ENCODE data around the gene BTBD9. TPM values are rescaled to one million over a fixed set of nuclear protein-coding genes. Genes with fewer than 3 reads are reported as not detected.

The BTBD9 gene
- total and polyA plus RNA-seq, 4 donors, result 8.7 to 73.9 (median 28.3) TPM

- ATAC-seq (ENCODE audit: insufficient read depth, low FRiP score) (no peak), DNase-seq (no peak)
- H3K9ac ChIP-seq (ENCODE audit: insufficient read depth in 1 of 2, low read length in 2 of 2), result no peak overlapping the region
- no peaks in the 10 kb centered on the region for H3K27me3 ChIP-seq (ENCODE audit: control insufficient read depth in 3 of 3, insufficient read depth in 3 of 3, low read length in 2 of 3)
- 91 to 94% methylated on average over 7 of the region's 7 CpGs for WGBS, 2 donors
- no peak overlapping the region for H3K4me3 ChIP-seq
- no peaks in the 10 kb centered on the region for H3K36me3 ChIP-seq (ENCODE audit: control insufficient read depth in 4 of 4, insufficient read depth in 4 of 4, low read length in 4 of 4)
- peaks cover 0 to 7% (median 0%) of the 10 kb centered on the region in 5 donors for H3K4me1 ChIP-seq (ENCODE audit: control insufficient read depth in 5 of 5, insufficient read depth in 5 of 5, low read length in 5 of 5)
- TF ChIP-seq, protein P1, sequence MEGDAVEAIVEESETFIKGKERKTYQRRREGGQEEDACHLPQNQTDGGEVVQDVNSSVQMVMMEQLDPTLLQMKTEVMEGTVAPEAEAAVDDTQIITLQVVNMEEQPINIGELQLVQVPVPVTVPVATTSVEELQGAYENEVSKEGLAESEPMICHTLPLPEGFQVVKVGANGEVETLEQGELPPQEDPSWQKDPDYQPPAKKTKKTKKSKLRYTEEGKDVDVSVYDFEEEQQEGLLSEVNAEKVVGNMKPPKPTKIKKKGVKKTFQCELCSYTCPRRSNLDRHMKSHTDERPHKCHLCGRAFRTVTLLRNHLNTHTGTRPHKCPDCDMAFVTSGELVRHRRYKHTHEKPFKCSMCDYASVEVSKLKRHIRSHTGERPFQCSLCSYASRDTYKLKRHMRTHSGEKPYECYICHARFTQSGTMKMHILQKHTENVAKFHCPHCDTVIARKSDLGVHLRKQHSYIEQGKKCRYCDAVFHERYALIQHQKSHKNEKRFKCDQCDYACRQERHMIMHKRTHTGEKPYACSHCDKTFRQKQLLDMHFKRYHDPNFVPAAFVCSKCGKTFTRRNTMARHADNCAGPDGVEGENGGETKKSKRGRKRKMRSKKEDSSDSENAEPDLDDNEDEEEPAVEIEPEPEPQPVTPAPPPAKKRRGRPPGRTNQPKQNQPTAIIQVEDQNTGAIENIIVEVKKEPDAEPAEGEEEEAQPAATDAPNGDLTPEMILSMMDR (IDR thresholded peaks at IDR 0.05; ENCODE audit: control extremely low read depth, extremely low read depth), result no peak
- H3K9me3 ChIP-seq (ENCODE audit: control insufficient read depth in 4 of 4, insufficient read depth in 3 of 4, low read length in 3 of 4), result no peaks in the 10 kb centered on the region
- H3K27ac ChIP-seq (ENCODE audit: low read depth in 1 of 2, low read length in 1 of 2), result no peak overlapping the region
Observed at GRCh38 chr6:38487423-38487822, 152.3 kb downstream of the BTBD9 start.

- ATAC-seq (ENCODE audit: insufficient read depth, low FRiP score), result no peak
- WGBS, 2 donors, result 91 to 93% methylated on average over 1 of the region's 1 CpG
Observed at GRCh38 chr6:38485488-38485887, 154.2 kb downstream of the BTBD9 start.

DNA sequence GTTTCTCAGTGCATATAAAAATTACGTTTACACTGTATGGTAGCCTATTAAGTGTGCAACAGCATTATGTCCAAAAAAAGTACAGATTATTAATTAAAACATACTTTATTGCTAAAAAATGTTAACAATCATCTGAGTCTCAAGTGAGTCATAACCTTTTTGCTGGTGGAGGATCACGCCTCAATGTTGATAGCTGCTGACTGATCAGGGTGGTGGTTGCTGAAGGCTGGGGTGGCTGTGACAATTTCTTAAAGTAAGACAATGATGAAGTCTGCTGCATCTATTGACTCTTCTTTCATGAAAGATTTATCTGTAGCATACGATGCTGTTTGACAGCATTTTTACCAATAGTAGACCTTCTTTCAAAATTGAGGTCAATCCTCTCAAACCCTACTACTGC lies 155.1 kb downstream of the BTBD9 start:
- no peaks in the 10 kb centered on the region for H3K36me3 ChIP-seq (ENCODE audit: control insufficient read depth in 4 of 4, insufficient read depth in 4 of 4, low read length in 4 of 4)
- TF ChIP-seq, protein P1 (IDR thresholded peaks at IDR 0.05; ENCODE audit: control extremely low read depth, extremely low read depth), result no peak
- no peaks in the 10 kb centered on the region for H3K27me3 ChIP-seq (ENCODE audit: control insufficient read depth in 3 of 3, insufficient read depth in 3 of 3, low read length in 2 of 3)
- 95% methylated on average over 3 of the region's 3 CpGs for WGBS, 2 donors
- H3K4me3 ChIP-seq, result no peak overlapping the region
- H3K27ac ChIP-seq (ENCODE audit: low read depth in 1 of 2, low read length in 1 of 2), result no peak overlapping the region
- no peak for DNase-seq
- no peaks in the 10 kb centered on the region for H3K9me3 ChIP-seq (ENCODE audit: control insufficient read depth in 4 of 4, insufficient read depth in 3 of 4, low read length in 3 of 4)
- peaks cover 0 to 18% (median 3%) of the 10 kb centered on the region in 5 donors for H3K4me1 ChIP-seq (ENCODE audit: control insufficient read depth in 5 of 5, insufficient read depth in 5 of 5, low read length in 5 of 5)
- H3K9ac ChIP-seq (ENCODE audit: insufficient read depth in 1 of 2, low read length in 2 of 2), result no peak overlapping the region
- ATAC-seq (ENCODE audit: insufficient read depth, low FRiP score), result no peak

More at GRCh38 chr6:38485488-38485887, 154.2 kb downstream of the BTBD9 start:
- H3K4me1 ChIP-seq (ENCODE audit: control insufficient read depth in 5 of 5, insufficient read depth in 5 of 5, low read length in 5 of 5), result peaks cover 0 to 18% (median 3%) of the 10 kb centered on the region in 5 donors
- DNase-seq, result no peak
- H3K9me3 ChIP-seq (ENCODE audit: control insufficient read depth in 4 of 4, insufficient read depth in 3 of 4, low read length in 3 of 4), result no peaks in the 10 kb centered on the region
- no peak overlapping the region for H3K27ac ChIP-seq (ENCODE audit: low read depth in 1 of 2, low read length in 1 of 2)
- no peak overlapping the region for H3K9ac ChIP-seq (ENCODE audit: insufficient read depth in 1 of 2, low read length in 2 of 2)
- TF ChIP-seq, protein P1 (IDR thresholded peaks at IDR 0.05; ENCODE audit: control extremely low read depth, extremely low read depth), result no peak
- H3K36me3 ChIP-seq (ENCODE audit: control insufficient read depth in 4 of 4, insufficient read depth in 4 of 4, low read length in 4 of 4), result no peaks in the 10 kb centered on the region
- H3K4me3 ChIP-seq, result no peak overlapping the region
- H3K27me3 ChIP-seq (ENCODE audit: control insufficient read depth in 3 of 3, insufficient read depth in 3 of 3, low read length in 2 of 3), result no peaks in the 10 kb centered on the region

GRCh38 chr6:38483526-38483925 lies 156.2 kb downstream of the BTBD9 start:
- H3K9ac ChIP-seq (ENCODE audit: insufficient read depth in 1 of 2, low read length in 2 of 2), result no peak overlapping the region
- H3K36me3 ChIP-seq (ENCODE audit: control insufficient read depth in 4 of 4, insufficient read depth in 4 of 4, low read length in 4 of 4), result no peaks in the 10 kb centered on the region
- TF ChIP-seq, protein P1 (IDR thresholded peaks at IDR 0.05; ENCODE audit: control extremely low read depth, extremely low read depth), result no peak
- H3K9me3 ChIP-seq (ENCODE audit: control insufficient read depth in 4 of 4, insufficient read depth in 3 of 4, low read length in 3 of 4), result no peaks in the 10 kb centered on the region
- H3K4me1 ChIP-seq (ENCODE audit: control insufficient read depth in 5 of 5, insufficient read depth in 5 of 5, low read length in 5 of 5), result peaks cover 0 to 18% (median 4%) of the 10 kb centered on the region in 5 donors
- WGBS, 2 donors, result 48 to 51% methylated on average over 2 of the region's 2 CpGs
- H3K4me3 ChIP-seq, result no peak overlapping the region
- H3K27ac ChIP-seq (ENCODE audit: low read depth in 1 of 2, low read length in 1 of 2), result no peak overlapping the region
- H3K27me3 ChIP-seq (ENCODE audit: control insufficient read depth in 3 of 3, insufficient read depth in 3 of 3, low read length in 2 of 3), result no peaks in the 10 kb centered on the region
- ATAC-seq (ENCODE audit: insufficient read depth, low FRiP score), result peak; percentile 30
- DNase-seq, result peak in 1 of 3 donors; percentile 33
